KG1 (cell line): ENCODE measurements around the gene CTBP1.
"Not testable (repeated sequence)": the region's sequence is repeated elsewhere in the genome, so short reads cannot be mapped to it uniquely, and the experiment has no call there.

Source experiments
- DNase-seq: peaks from one replicate; lab custom pipeline; 2025; lab: John Stamatoyannopoulos, UW

Gene CTBP1

GRCh38 chr4:1248245-1249147 is at the start of gene CTBP1:
Gene CTBP1 (minus strand): TSS chr4:1249130. CDS start chr4:1241331, 7,799 bp downstream.
- DNase-seq = peak; percentile 85

- no peak for DNase-seq
Observed at GRCh38 chr4:1298461-1298860, 49.5 kb upstream of the CTBP1 start.

- no peak for DNase-seq
Observed at GRCh38 chr4:1297456-1298325, 48.8 kb upstream of the CTBP1 start.

- no peak for DNase-seq
Observed at GRCh38 chr4:1297023-1297395, 48.1 kb upstream of the CTBP1 start.

GRCh38 chr4:1296324-1297022 is 47.5 kb upstream of the CTBP1 start:
- no peak for DNase-seq

- no peak for DNase-seq
Observed at GRCh38 chr4:1295405-1296055, 46.6 kb upstream of the CTBP1 start.

- DNase-seq = no peak
Observed at GRCh38 chr4:1294891-1295290, 46.0 kb upstream of the CTBP1 start.

- no peak for DNase-seq
Observed at GRCh38 chr4:1294424-1294823, 45.5 kb upstream of the CTBP1 start.

GRCh38 chr4:1293991-1294390 is 45.1 kb upstream of the CTBP1 start:
- no peak for DNase-seq

GRCh38 chr4:1293531-1293941 is 44.6 kb upstream of the CTBP1 start:
- no peak for DNase-seq

- not testable (repeated sequence) for DNase-seq
Observed at GRCh38 chr4:1292703-1293011, 43.7 kb upstream of the CTBP1 start.

- DNase-seq = no peak
Observed at GRCh38 chr4:1291996-1292702, 43.2 kb upstream of the CTBP1 start.

- DNase-seq = no peak
Observed at GRCh38 chr4:1291091-1291490, 42.2 kb upstream of the CTBP1 start.

GRCh38 chr4:1290165-1290977 is 41.4 kb upstream of the CTBP1 start:
- no peak for DNase-seq

- DNase-seq = peak; percentile 95
Observed at GRCh38 chr4:1289207-1290164, 40.6 kb upstream of the CTBP1 start, which contains the start of gene MAEA. Gene MAEA (plus strand): TSS chr4:1289891. CDS start chr4:1289914, 23 bp downstream.

GRCh38 chr4:1288786-1289185 is 39.9 kb upstream of the CTBP1 start:
- DNase-seq = no peak

GRCh38 chr4:1285790-1286553 is 37.0 kb upstream of the CTBP1 start:
- no peak for DNase-seq

GRCh38 chr4:1285151-1285789 is 36.3 kb upstream of the CTBP1 start:
- no peak for DNase-seq
